HG03025 (cell line): Measurements from ENCODE around the gene SSTR3.

ENCODE experiments used
- ATAC-seq: cut with Tn5 transposase; IDR thresholded peaks from one replicate; pipeline ENCODE4 v1.9.1; 2021; ENCODE audit warnings: mild to moderate bottlenecking, moderate library complexity; ENCODE audit not compliant: unreplicated experiment, low FRiP score

SSTR3 gene

DNA sequence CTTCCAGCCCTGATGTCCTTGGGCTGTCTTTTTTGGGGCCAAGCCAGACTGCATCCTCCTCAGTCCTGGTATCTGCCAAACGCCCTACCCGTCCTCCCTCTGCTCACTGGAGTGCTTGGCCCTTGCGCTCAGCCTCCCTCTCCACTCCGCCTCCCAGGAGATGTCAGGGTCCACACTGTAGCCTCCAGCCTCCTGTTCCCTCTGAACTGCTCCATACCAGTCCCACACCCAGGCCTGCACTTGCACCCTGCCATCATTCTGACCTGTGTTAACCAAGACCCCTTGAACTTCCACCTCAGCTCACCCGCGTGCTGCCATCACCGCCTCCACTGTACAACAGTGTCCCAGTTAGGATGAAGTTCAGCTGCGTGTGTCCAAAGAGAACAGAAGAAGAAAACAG is 56.3 kb downstream of the SSTR3 start:
- ATAC-seq: no peak

DNA sequence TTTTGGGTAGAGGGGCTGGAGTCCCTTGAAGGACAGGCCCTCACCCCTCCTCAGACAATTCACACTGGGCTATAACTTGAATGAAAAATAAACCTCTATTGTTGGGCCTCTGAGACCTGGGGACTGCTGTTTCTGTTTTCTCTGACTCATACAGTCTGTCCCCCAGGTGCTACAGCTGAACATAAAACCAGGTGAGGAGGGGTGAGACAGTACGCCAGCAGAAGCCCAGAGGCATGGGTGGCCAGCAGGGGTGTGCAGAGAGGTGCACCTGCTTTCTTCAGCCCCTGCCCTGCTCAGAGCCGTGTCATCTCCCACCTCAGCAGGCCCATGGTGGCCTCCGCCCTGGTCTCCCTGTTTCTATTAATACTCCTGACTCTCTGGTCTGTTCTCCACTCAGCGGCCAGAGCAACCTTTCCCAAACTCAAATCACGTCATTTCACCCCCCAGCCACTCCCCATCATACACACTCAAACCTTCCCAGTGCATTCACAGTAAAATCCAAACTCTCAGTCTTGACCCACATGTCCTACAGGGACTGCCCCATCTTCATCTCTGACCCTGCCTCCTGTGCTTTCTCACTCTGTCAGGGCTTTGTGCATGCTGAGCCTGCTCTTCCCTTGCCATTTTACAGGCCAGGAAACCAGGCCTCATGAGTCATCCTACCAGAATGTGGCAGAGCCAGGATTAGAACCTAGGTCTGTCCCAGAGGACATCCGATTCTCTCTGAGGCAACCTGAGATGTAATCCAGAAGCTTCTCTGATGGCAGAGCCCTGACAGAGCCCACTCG is 57.2 kb downstream of the SSTR3 start:
- ATAC-seq: no peak
